HG03135 (cell line): ENCODE data around the gene MYO3B.

Source experiments
- ATAC-seq: cut with Tn5 transposase; IDR thresholded peaks from one replicate; pipeline ENCODE4 v1.9.1; 2021; ENCODE audit warnings: mild to moderate bottlenecking, moderate library complexity; ENCODE audit not compliant: unreplicated experiment

The MYO3B gene

GRCh38 chr2:170177950-170178781 is at the start of gene MYO3B:
Gene MYO3B (plus strand): TSS chr2:170178147. CDS start chr2:170178288, 141 bp downstream.
- peak; percentile 40 for ATAC-seq

- ATAC-seq: no peak
These were observed 38.5 kb upstream of the MYO3B start for GRCh38 chr2:170139276-170139967.

GRCh38 chr2:170140561-170140960 is 37.4 kb upstream of the MYO3B start:
- ATAC-seq: no peak

GRCh38 chr2:170141865-170142264 is 36.1 kb upstream of the MYO3B start:
- no peak for ATAC-seq

- no peak for ATAC-seq
These were observed 35.4 kb upstream of the MYO3B start for GRCh38 chr2:170142502-170142901.

- ATAC-seq: no peak
These were observed 34.8 kb upstream of the MYO3B start for GRCh38 chr2:170143045-170143717.

GRCh38 chr2:170144761-170145160 is 33.2 kb upstream of the MYO3B start:
- ATAC-seq: no peak

GRCh38 chr2:170145191-170145590 is 32.8 kb upstream of the MYO3B start:
- no peak for ATAC-seq

GRCh38 chr2:170145675-170146432 is 32.1 kb upstream of the MYO3B start:
- no peak for ATAC-seq

- no peak for ATAC-seq
These were observed 31.2 kb upstream of the MYO3B start for GRCh38 chr2:170146784-170147183.

GRCh38 chr2:170147576-170147975 is 30.4 kb upstream of the MYO3B start:
- no peak for ATAC-seq

- no peak for ATAC-seq
These were observed 29.8 kb upstream of the MYO3B start for GRCh38 chr2:170148161-170148560.

- ATAC-seq: no peak
These were observed 25.5 kb upstream of the MYO3B start for GRCh38 chr2:170152421-170152820.

GRCh38 chr2:170155022-170155722 is 22.8 kb upstream of the MYO3B start:
- peak; percentile 55 for ATAC-seq

- ATAC-seq: no peak
These were observed 22.2 kb upstream of the MYO3B start for GRCh38 chr2:170155723-170156253.

- ATAC-seq: no peak
These were observed 21.4 kb upstream of the MYO3B start for GRCh38 chr2:170156592-170156991.

GRCh38 chr2:170157025-170157684 is 20.8 kb upstream of the MYO3B start:
- no peak for ATAC-seq

- ATAC-seq: no peak
These were observed 18.9 kb upstream of the MYO3B start for GRCh38 chr2:170159060-170159459.

GRCh38 chr2:170161516-170162270 is 16.3 kb upstream of the MYO3B start:
- ATAC-seq: no peak
